SK-N-MC (cell line): ENCODE data around the gene CHN2.

Experiments
- EZH2 ChIP-seq: fragments of 200-600 bp; sonication (generic); IDR thresholded peaks from one replicate; pipeline ENCODE4 v1.6.1; 2017; ENCODE audit warnings: antibody characterized with exemption
- POLR2AphosphoS5 ChIP-seq: IDR thresholded peaks from 2 replicates; pipeline ENCODE4 v1.6.1; 2012; ENCODE audit warnings: mild to moderate bottlenecking, low read depth, low read length, borderline replicate concordance

DNA sequence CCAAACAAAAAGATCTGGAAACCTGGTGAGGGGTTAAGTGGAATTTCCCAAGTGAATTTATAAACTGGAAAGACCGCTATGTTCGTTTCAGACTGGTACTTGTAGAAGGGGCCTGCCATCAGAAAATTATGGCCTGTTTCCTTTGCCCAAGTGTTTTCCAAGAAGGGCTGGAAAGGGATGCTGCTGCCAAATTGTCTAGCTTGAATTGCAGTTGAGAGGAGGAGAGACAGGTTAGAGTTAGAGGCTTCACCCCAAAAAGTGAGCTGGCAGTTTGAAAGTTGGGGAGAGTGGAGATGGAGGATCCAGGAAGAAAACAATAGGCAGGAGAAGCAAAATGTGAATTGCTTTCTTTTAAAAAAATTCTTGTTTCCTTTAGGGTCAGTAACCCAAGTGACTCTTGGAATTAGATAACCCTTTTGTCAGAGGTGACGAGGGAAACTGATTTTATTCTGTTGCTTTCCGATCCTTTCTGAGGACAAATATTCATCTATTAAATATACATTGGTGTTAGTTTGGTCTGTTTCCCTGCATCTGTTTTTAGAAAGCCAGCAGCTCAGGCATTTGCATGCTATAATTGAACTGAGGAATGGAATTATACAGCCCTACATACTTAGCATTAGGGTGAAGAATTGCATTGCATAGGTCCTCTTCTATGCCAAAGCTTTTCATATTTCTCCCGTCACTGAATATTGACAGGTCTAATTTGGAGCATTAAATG lies 286.5 kb downstream of the CHN2 start:
- no peak for TF ChIP-seq POLR2AphosphoS5
- no peak for TF ChIP-seq EZH2
